ENCODE measurements around the gene UGT3A2. TPM values are rescaled to one million over a fixed set of nuclear protein-coding genes. Genes with fewer than 3 reads are reported as not detected.
"Not testable (repeated sequence)": the region's sequence is repeated elsewhere in the genome, so short reads cannot be mapped to it uniquely, and the experiment has no call there.

Gene UGT3A2
- polyA plus RNA-seq, 3 donors, result not detected

GRCh38 chr5:36056422-36056821, 10.3 kb downstream of the UGT3A2 start:
- WGBS, 3 donors, result 58 to 71% (median 71%) methylated on average over 5 of the region's 5 CpGs
- no peak overlapping the region for H3K27ac ChIP-seq (ENCODE audit: low read depth, low read length)

- 61 to 70% (median 66%) methylated on average over 5 of the region's 5 CpGs for WGBS, 3 donors
Observed at GRCh38 chr5:36055984-36056383, 10.7 kb downstream of the UGT3A2 start.

GRCh38 chr5:36054647-36055046, 12.0 kb downstream of the UGT3A2 start:
- WGBS, 3 donors, result 51 to 77% (median 60%) methylated on average over 3 of the region's 3 CpGs

More at GRCh38 chr5:36055984-36056383, 10.7 kb downstream of the UGT3A2 start:
- H3K27ac ChIP-seq (ENCODE audit: low read depth, low read length), result no peak overlapping the region

GRCh38 chr5:36052538-36052937, 14.1 kb downstream of the UGT3A2 start:
- H3K27ac ChIP-seq (ENCODE audit: low read depth, low read length), result no peak overlapping the region

More at GRCh38 chr5:36054647-36055046, 12.0 kb downstream of the UGT3A2 start:
- H3K27ac ChIP-seq (ENCODE audit: low read depth, low read length), result no peak overlapping the region

- 73 to 95% (median 78%) methylated on average over 4 of the region's 4 CpGs for WGBS, 3 donors
- H3K27ac ChIP-seq (ENCODE audit: low read depth, low read length), result no peak overlapping the region
Observed at GRCh38 chr5:36049949-36050348, 16.7 kb downstream of the UGT3A2 start.

GRCh38 chr5:36047384-36048160, 19.1 kb downstream of the UGT3A2 start:
- 77 to 83% (median 80%) methylated on average over 3 of the region's 3 CpGs for WGBS, 3 donors
- no peak overlapping the region for H3K27ac ChIP-seq (ENCODE audit: low read depth, low read length)

GRCh38 chr5:36045895-36046294, 20.8 kb downstream of the UGT3A2 start:
- 58 to 77% (median 72%) methylated on average over 3 of the region's 3 CpGs for WGBS, 3 donors
- no peak overlapping the region for H3K27ac ChIP-seq (ENCODE audit: low read depth, low read length)

GRCh38 chr5:36041537-36041845, 25.2 kb downstream of the UGT3A2 start:
- H3K27ac ChIP-seq (ENCODE audit: low read depth, low read length), result no peak overlapping the region

- 71 to 79% (median 71%) methylated on average over 3 of the region's 3 CpGs for WGBS, 3 donors
- H3K27ac ChIP-seq (ENCODE audit: low read depth, low read length), result no peak overlapping the region
Observed at GRCh38 chr5:36040651-36041536, 25.8 kb downstream of the UGT3A2 start.

GRCh38 chr5:36035696-36036095, 31.0 kb downstream of the UGT3A2 start:
- H3K27ac ChIP-seq (ENCODE audit: low read depth, low read length), result no peak overlapping the region
- WGBS, 3 donors, result 87 to 92% (median 89%) methylated on average over 13 of the region's 13 CpGs

- 25 to 38% (median 31%) methylated on average over 3 of the region's 3 CpGs for WGBS, 3 donors
- not testable (repeated sequence) for H3K27ac ChIP-seq (ENCODE audit: low read depth, low read length)
Observed at GRCh38 chr5:36034536-36035134, 32.0 kb downstream of the UGT3A2 start.

- no peak overlapping the region for H3K27ac ChIP-seq (ENCODE audit: low read depth, low read length)
- 70 to 95% (median 74%) methylated on average over 1 of the region's 1 CpG for WGBS, 3 donors
Observed at GRCh38 chr5:36033486-36033885, 33.2 kb downstream of the UGT3A2 start.

GRCh38 chr5:36033047-36033446, 33.6 kb downstream of the UGT3A2 start:
- no peak overlapping the region for H3K27ac ChIP-seq (ENCODE audit: low read depth, low read length)

- no peak overlapping the region for H3K27ac ChIP-seq (ENCODE audit: low read depth, low read length)
- WGBS, 3 donors, result 77 to 92% (median 92%) methylated on average over 6 of the region's 6 CpGs
Observed at GRCh38 chr5:36031223-36031622, 35.5 kb downstream of the UGT3A2 start.

- no peak overlapping the region for H3K27ac ChIP-seq (ENCODE audit: low read depth, low read length)
- WGBS, 3 donors, result 90 to 94% (median 93%) methylated on average over 1 of the region's 1 CpG
Observed at GRCh38 chr5:36029914-36030313, 36.8 kb downstream of the UGT3A2 start.

- WGBS, 3 donors, result 69 to 82% (median 77%) methylated on average over 5 of the region's 5 CpGs
- no peak overlapping the region for H3K27ac ChIP-seq (ENCODE audit: low read depth, low read length)
Observed at GRCh38 chr5:36028816-36029465, 37.7 kb downstream of the UGT3A2 start.

GRCh38 chr5:36027711-36028110, 39.0 kb downstream of the UGT3A2 start:
- H3K27ac ChIP-seq (ENCODE audit: low read depth, low read length), result no peak overlapping the region
- 79 to 84% (median 79%) methylated on average over 8 of the region's 8 CpGs for WGBS, 3 donors

GRCh38 chr5:36026706-36027465, 39.8 kb downstream of the UGT3A2 start:
- no peak overlapping the region for H3K27ac ChIP-seq (ENCODE audit: low read depth, low read length)
- 56 to 68% (median 57%) methylated on average over 6 of the region's 6 CpGs for WGBS, 3 donors

Data from adipose tissue (tissue), 3 donors.